Measurements from ENCODE around the gene SLC9A2.

- TF ChIP-seq CTCF (conservative IDR thresholded peaks at IDR 0.05), result no peak
- TF ChIP-seq ZFX (IDR thresholded peaks at IDR 0.05), result no peak
Observed at GRCh38 chr2:102591491-102592045, 27.8 kb upstream of the SLC9A2 start.
